Measurements from ENCODE around the gene TMEM235.

DNA sequence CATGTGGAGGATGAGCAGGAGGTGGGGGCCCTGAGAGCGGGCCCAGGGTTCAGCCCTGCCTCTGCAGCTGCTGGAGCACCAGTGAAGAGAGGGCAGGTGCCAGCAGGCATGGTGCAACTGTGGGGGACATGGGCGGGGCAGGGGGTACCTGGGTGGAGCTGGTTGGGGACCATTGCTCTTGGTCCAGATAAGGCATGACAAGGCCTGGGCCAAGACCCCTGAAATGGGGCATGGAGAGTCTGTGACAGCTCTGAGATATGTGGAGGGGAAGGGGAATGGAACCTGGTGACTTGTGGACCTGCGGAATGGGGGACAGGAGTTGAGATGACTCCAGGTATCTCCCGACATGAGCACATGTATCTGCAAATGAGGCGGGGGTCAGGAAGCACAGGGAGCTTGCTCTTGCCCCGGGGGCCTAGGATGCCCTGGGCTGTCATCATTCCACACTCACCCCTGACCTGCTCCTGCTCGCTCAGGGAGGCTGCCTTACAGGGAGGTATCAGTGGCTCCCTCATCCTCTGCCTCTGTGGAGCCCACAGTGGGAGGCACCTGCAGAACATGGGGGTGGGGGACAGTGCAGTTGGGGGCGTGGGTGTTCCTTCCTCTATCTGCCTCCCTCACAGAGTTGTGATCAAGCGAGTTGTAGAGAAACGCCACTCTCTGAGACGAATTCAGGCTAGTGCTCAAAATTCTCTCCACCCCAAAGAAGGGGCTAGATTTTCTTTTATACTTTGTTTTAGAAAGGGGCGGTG, 40.2 kb downstream of the TMEM235 start:
- TF ChIP-seq, protein P1, sequence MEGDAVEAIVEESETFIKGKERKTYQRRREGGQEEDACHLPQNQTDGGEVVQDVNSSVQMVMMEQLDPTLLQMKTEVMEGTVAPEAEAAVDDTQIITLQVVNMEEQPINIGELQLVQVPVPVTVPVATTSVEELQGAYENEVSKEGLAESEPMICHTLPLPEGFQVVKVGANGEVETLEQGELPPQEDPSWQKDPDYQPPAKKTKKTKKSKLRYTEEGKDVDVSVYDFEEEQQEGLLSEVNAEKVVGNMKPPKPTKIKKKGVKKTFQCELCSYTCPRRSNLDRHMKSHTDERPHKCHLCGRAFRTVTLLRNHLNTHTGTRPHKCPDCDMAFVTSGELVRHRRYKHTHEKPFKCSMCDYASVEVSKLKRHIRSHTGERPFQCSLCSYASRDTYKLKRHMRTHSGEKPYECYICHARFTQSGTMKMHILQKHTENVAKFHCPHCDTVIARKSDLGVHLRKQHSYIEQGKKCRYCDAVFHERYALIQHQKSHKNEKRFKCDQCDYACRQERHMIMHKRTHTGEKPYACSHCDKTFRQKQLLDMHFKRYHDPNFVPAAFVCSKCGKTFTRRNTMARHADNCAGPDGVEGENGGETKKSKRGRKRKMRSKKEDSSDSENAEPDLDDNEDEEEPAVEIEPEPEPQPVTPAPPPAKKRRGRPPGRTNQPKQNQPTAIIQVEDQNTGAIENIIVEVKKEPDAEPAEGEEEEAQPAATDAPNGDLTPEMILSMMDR (conservative IDR thresholded peaks at IDR 0.05; ENCODE audit: low read depth in 2 of 2): no peak
- TF ChIP-seq CREB1 (CRISPR knock-in tag; IDR thresholded peaks at IDR 0.05; ENCODE audit: low read depth) (no peak), EZH2 (IDR thresholded peaks at IDR 0.05; ENCODE audit: low read depth, unreplicated experiment) (no peak), POLR2AphosphoS5 (IDR thresholded peaks at IDR 0.05; ENCODE audit: low read depth) (no peak), ZNF331 (CRISPR knock-in tag; IDR thresholded peaks at IDR 0.05; ENCODE audit: low read depth) (no peak), ZNF114 (CRISPR knock-in tag; IDR thresholded peaks at IDR 0.05) (no peak), JUNB (IDR thresholded peaks at IDR 0.05; ENCODE audit: unreplicated experiment) (no peak), EZH2phosphoT487 (IDR thresholded peaks at IDR 0.05; ENCODE audit: unreplicated experiment) (no peak)
- TF ChIP-seq, protein P2, sequence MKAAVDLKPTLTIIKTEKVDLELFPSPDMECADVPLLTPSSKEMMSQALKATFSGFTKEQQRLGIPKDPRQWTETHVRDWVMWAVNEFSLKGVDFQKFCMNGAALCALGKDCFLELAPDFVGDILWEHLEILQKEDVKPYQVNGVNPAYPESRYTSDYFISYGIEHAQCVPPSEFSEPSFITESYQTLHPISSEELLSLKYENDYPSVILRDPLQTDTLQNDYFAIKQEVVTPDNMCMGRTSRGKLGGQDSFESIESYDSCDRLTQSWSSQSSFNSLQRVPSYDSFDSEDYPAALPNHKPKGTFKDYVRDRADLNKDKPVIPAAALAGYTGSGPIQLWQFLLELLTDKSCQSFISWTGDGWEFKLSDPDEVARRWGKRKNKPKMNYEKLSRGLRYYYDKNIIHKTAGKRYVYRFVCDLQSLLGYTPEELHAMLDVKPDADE (IDR thresholded peaks at IDR 0.05): no peak
- TF ChIP-seq, protein P3, sequence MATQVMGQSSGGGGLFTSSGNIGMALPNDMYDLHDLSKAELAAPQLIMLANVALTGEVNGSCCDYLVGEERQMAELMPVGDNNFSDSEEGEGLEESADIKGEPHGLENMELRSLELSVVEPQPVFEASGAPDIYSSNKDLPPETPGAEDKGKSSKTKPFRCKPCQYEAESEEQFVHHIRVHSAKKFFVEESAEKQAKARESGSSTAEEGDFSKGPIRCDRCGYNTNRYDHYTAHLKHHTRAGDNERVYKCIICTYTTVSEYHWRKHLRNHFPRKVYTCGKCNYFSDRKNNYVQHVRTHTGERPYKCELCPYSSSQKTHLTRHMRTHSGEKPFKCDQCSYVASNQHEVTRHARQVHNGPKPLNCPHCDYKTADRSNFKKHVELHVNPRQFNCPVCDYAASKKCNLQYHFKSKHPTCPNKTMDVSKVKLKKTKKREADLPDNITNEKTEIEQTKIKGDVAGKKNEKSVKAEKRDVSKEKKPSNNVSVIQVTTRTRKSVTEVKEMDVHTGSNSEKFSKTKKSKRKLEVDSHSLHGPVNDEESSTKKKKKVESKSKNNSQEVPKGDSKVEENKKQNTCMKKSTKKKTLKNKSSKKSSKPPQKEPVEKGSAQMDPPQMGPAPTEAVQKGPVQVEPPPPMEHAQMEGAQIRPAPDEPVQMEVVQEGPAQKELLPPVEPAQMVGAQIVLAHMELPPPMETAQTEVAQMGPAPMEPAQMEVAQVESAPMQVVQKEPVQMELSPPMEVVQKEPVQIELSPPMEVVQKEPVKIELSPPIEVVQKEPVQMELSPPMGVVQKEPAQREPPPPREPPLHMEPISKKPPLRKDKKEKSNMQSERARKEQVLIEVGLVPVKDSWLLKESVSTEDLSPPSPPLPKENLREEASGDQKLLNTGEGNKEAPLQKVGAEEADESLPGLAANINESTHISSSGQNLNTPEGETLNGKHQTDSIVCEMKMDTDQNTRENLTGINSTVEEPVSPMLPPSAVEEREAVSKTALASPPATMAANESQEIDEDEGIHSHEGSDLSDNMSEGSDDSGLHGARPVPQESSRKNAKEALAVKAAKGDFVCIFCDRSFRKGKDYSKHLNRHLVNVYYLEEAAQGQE (IDR thresholded peaks at IDR 0.05; ENCODE audit: unreplicated experiment): no peak
